CD4-positive, alpha-beta T cell (primary cell): ENCODE data around the gene PBX2. TPM values are rescaled to one million over a fixed set of nuclear protein-coding genes. Genes with fewer than 3 reads are reported as not detected.

Experiments
- ATAC-seq: fragments of 200-7000 bp; cut with Tn5 transposase; one replicate; pipeline ENCODE4 v1.10.0; 2022; ENCODE audit warnings: mild to moderate bottlenecking; ENCODE audit not compliant: poor library complexity
- CTCF ChIA-PET: fragments of 350-600 bp; sonication (Branson Sonifier 250); formaldehyde crosslinking; loops from one replicate; lab custom pipeline; 2021; ENCODE audit warnings: antibody characterized with exemption, inconsistent platforms; lab: Charles Lee
- POLR2A ChIA-PET: fragments of 350-600 bp; sonication (Branson Sonifier 250); formaldehyde crosslinking; loops from one replicate; lab custom pipeline; 2021; ENCODE audit warnings: antibody characterized with exemption, inconsistent platforms; lab: Charles Lee
- DNase-seq, 14 experiments: peaks; one replicate each; pipeline ENCODE4 v3.0.0-alpha.2; 2013 to 2020; ENCODE audit warnings: mixed read lengths in 2 of 14
- H3K27ac ChIP-seq, 2 donors: one replicate each; pipeline versions ENCODE4 v1.5.1 to v1.7.0; 2013; ENCODE audit warnings: low read length in 2 of 2, low read depth in 1 of 2, mild to moderate bottlenecking in 1 of 2
- H3K27me3 ChIP-seq, 2 experiments: 1 replicate in 1 of 2; 2 replicates in 1 of 2; pipeline versions ENCODE4 v1.6.1 to v1.7.0; 2013; ENCODE audit warnings: low read length in 2 of 2, control low read depth in 1 of 2, mild to moderate bottlenecking in 1 of 2, moderate library complexity in 1 of 2; ENCODE audit not compliant: insufficient read depth in 2 of 2, control insufficient read depth in 1 of 2
- H3K36me3 ChIP-seq: one replicate; pipeline ENCODE4 v1.6.1; 2013; ENCODE audit warnings: low read length, control low read depth; ENCODE audit not compliant: insufficient read depth
- H3K4me1 ChIP-seq: one replicate; pipeline ENCODE4 v1.6.1; 2013; ENCODE audit warnings: low read length, control low read depth; ENCODE audit not compliant: insufficient read depth
- H3K4me3 ChIP-seq: one replicate; pipeline ENCODE4 v1.5.1; 2013; ENCODE audit warnings: mild to moderate bottlenecking, low read length, moderate library complexity
- H3K9me3 ChIP-seq, 2 experiments: 1 replicate in 1 of 2; 2 replicates in 1 of 2; pipeline versions ENCODE4 v1.6.1 to v1.7.0; 2013; ENCODE audit warnings: low read length in 2 of 2, mild to moderate bottlenecking in 2 of 2, control low read depth in 1 of 2, moderate library complexity in 1 of 2; ENCODE audit not compliant: control insufficient read depth in 1 of 2, insufficient read depth in 1 of 2
- H3K27ac Mint-ChIP-seq: one replicate; pipeline ENCODE4 v1.8.0; 2020; ENCODE audit warnings: mixed read lengths
- H3K27me3 Mint-ChIP-seq: one replicate; pipeline ENCODE4 v1.8.0; 2021; ENCODE audit warnings: mixed read lengths
- H3K36me3 Mint-ChIP-seq: one replicate; pipeline ENCODE4 v1.8.0; 2021; ENCODE audit warnings: low read depth, mixed read lengths
- H3K4me1 Mint-ChIP-seq: one replicate; pipeline ENCODE4 v1.8.0; 2021; ENCODE audit warnings: low read depth, mixed read lengths
- H3K4me3 Mint-ChIP-seq: one replicate; pipeline ENCODE4 v1.8.0; 2020; ENCODE audit warnings: mild to moderate bottlenecking, mixed read lengths
- H3K9me3 Mint-ChIP-seq: one replicate; pipeline ENCODE4 v1.8.0; 2020; ENCODE audit warnings: mixed read lengths
- intact Hi-C, 2 experiments: fragments of 100-400 bp; cut with DNase I in 1 of 2; cut with micrococcal nuclease in 1 of 2; formaldehyde crosslinking; loops; one replicate each; pipeline versions ENCODE4 v1.15.1 to v1.9.0; 2023 to 2025; cut with DNase I, micrococcal nuclease
- total RNA-seq, 174 experiments: library from RNA in 2 of 174; stranded (reverse) in 2 of 174; gene quantifications; one replicate each; pipeline ENCODE4 v1.2.3 and lab custom pipeline; 2021 to 2026
- TF ChIP-seq, protein P1 (sequence below): fragments of 200-600 bp; IDR thresholded peaks from one replicate; pipeline ENCODE4 v1.8.0; 2022; ENCODE audit warnings: antibody characterized with exemption, mild to moderate bottlenecking

The PBX2 gene
- total RNA-seq, 2 experiments from 2014 or later: 62.0 to 65.6 TPM

DNA sequence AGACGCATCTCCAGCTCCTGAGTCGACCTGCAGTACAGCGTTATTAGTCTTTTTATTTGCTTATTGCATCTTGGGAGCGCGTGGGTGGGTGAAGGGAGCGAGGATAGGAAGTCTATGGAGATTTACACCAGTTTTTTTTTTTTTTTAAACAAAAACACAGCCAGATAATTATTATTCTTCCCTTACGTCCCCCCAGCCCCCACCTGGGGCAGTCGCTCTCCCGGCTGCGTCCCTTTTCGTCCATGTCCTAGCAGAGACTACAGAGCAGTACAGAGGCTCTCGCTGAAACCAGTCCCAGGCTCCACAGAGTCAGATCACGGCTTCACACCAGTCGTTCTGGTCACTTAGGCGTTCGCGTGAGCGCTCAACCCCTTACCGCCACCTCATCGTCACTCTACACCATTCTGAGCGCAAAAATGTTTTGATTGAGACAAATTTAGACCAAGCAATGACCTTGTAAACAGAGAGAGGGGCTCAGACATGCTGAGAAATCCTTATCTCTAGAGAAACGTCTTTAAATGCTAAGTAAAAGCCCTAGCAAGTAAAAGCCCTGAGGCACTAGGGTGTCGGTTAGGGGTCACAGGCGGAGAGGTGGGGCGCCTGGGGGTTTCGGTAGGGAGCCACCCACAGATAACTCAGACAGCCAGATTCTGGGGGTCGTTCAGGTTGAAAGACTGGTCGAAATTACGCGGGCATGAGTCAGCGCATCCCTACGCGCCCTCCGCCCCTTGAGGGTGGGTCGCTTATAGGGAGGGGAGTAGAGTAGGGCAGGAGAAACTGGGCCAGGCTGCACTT is 37.0 kb downstream of the PBX2 start:
- H3K36me3 Mint-ChIP-seq: peaks cover 22% of the 10 kb centered on the region
- DNase-seq (peak in 1 of 14 experiments; percentile 14), ATAC-seq (no peak)
- H3K27ac Mint-ChIP-seq: peak overlapping the region; percentile 88
- H3K4me1 Mint-ChIP-seq: peaks cover 74% of the 10 kb centered on the region
- Histone ChIP-seq H3K4me3 (no peak overlapping the region), H3K27me3 (peaks cover 11 to 21% of the 10 kb centered on the region in 2 experiments), H3K27ac (peak overlapping the region in 1 of 2 donors; percentile 29), H3K36me3 (peaks cover 6% of the 10 kb centered on the region), H3K4me1 (peaks cover 65% of the 10 kb centered on the region), H3K9me3 (peaks cover 0 to 11% of the 10 kb centered on the region in 2 experiments)
- ChIA-PET POLR2A (interaction anchor here (0.5 to 2.2 kb wide), 3 partner anchors 22 to 44 kb away, joined by 5 to 8 read pairs (median 7); partner anchors contain the start of genes ATF6B and FKBPL), CTCF (interaction anchor here (1.7 kb wide), 1 partner anchor 34 kb away, joined by 4 read pairs; no protein-coding TSS in a partner anchor)
- no peaks in the 10 kb centered on the region for H3K9me3 Mint-ChIP-seq
- intact Hi-C loops: loop anchor here in 1 of 2 experiments (10.0 kb wide), 1 partner anchor 108 kb away; no protein-coding TSS in a partner anchor
- TF ChIP-seq, protein P1, sequence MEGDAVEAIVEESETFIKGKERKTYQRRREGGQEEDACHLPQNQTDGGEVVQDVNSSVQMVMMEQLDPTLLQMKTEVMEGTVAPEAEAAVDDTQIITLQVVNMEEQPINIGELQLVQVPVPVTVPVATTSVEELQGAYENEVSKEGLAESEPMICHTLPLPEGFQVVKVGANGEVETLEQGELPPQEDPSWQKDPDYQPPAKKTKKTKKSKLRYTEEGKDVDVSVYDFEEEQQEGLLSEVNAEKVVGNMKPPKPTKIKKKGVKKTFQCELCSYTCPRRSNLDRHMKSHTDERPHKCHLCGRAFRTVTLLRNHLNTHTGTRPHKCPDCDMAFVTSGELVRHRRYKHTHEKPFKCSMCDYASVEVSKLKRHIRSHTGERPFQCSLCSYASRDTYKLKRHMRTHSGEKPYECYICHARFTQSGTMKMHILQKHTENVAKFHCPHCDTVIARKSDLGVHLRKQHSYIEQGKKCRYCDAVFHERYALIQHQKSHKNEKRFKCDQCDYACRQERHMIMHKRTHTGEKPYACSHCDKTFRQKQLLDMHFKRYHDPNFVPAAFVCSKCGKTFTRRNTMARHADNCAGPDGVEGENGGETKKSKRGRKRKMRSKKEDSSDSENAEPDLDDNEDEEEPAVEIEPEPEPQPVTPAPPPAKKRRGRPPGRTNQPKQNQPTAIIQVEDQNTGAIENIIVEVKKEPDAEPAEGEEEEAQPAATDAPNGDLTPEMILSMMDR: no peak
- peak overlapping the region; percentile 89 for H3K4me3 Mint-ChIP-seq
- H3K27me3 Mint-ChIP-seq: peaks cover 31% of the 10 kb centered on the region

DNA sequence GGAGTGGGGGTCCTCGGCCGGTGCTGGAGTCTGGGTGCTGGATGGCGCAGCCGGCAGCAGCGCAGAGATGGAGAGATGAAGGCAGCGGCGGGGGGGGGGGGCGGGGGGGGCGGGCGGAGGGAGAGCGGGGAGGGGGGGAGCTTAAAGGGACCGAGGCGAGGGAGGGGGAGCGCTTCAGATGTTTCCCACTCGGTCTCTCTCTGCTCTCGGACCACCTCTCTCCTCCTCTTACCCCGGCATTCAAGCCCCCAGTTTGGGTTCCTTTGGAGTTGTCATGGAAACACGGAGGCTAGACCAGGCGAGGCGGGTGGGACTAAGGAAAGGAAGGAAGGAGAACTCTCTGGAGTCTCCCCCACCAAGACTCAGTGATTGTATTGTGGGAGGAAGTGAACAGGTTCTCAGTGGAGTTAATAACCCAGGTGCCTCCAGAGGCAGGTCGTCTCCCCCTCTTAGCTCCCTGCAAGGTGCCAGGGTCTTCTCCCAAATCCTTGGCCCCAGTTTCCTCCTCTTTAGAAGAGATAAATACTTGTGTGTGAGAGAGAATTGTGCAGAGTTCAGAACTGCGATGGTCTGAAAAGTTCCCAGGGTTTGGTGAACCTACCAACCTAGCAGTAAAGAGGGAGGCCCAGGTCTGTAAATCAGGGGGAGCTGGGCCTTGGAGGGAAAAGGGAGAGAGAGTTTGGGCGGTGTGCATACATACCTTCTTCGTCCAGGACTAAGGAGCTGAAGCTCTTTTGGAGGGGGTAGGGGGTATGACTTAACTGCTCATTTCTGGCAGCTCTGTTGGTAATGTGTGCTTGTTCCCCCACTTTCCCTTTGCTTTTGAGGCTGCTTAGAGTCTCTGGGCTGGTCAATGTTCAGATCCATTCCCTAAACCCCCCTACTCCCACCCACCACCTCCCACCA is 37.9 kb downstream of the PBX2 start, which contains the start of gene PRRT1:
PRRT1 (minus strand) TSS at position 77 of the 906 bp plus-strand sequence. CDS start 112 bp downstream, outside the sequence.
- ATAC-seq (no peak), DNase-seq (peak in 3 of 14 experiments; percentile 32 to 43 (median 39))
- POLR2A ChIA-PET: interaction anchor here (1.6 to 2.2 kb wide), 2 partner anchors 21 to 24 kb away, joined by 7 to 8 read pairs; partner anchors contain the start of genes ATF6B and FKBPL
- Mint-ChIP-seq H3K27ac (peak within 1 kb of the TSS; percentile 88), H3K9me3 (no peaks in the 10 kb centered on the region), H3K4me1 (peaks cover 71% of the 10 kb centered on the region), H3K36me3 (peaks cover 15% of the 10 kb centered on the region), H3K4me3 (peak within 1 kb of the TSS; percentile 89), H3K27me3 (peaks cover 32% of the 10 kb centered on the region)
- TF ChIP-seq, protein P1: no peak
- CTCF ChIA-PET: interaction anchor here (1.7 to 1.8 kb wide), 2 partner anchors 33 to 43 kb away, joined by 4 read pairs; no protein-coding TSS in a partner anchor
- Histone ChIP-seq H3K9me3 (peaks cover 0 to 11% of the 10 kb centered on the region in 2 experiments), H3K27ac (no peak within 1 kb of the TSS), H3K4me3 (peak within 1 kb of the TSS; percentile 32), H3K36me3 (no peaks in the 10 kb centered on the region), H3K4me1 (peaks cover 69% of the 10 kb centered on the region), H3K27me3 (peaks cover 11 to 26% of the 10 kb centered on the region in 2 experiments)
- intact Hi-C loops: loop anchor here in 1 of 2 experiments (10.0 kb wide), 1 partner anchor 107 kb away; no protein-coding TSS in a partner anchor
